Pons (tissue), 1 donor: Measurements from ENCODE around the gene PTGES.

Experiments
- DNase-seq: peaks from one replicate; pipeline ENCODE4 v3.0.0-alpha.2; 2016; ENCODE audit warnings: low spot score

Gene PTGES

GRCh38 chr9:129718647-129719046 is 34.2 kb downstream of the PTGES start:
- DNase-seq: no peak

GRCh38 chr9:129717991-129718390 is 34.9 kb downstream of the PTGES start:
- no peak for DNase-seq

DNA sequence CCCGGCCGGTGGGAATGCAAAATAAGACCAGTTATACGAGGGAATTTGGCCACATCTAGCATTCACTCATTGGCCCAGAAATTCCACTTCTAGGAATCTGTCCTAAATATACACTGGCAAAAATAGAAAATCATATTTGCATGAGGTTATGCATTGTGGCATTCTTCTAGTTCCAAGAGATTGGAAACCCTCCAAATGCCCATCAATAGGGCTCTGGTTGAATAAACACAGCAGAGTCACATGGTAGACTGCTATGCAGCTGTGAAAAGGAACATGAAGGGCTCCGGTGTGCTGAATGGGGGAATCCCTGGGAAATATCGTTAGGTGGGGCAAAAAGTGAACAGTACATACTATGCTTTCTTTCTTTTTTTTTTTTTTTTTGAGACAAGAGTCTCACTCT is 36.8 kb downstream of the PTGES start:
- no peak for DNase-seq

DNA sequence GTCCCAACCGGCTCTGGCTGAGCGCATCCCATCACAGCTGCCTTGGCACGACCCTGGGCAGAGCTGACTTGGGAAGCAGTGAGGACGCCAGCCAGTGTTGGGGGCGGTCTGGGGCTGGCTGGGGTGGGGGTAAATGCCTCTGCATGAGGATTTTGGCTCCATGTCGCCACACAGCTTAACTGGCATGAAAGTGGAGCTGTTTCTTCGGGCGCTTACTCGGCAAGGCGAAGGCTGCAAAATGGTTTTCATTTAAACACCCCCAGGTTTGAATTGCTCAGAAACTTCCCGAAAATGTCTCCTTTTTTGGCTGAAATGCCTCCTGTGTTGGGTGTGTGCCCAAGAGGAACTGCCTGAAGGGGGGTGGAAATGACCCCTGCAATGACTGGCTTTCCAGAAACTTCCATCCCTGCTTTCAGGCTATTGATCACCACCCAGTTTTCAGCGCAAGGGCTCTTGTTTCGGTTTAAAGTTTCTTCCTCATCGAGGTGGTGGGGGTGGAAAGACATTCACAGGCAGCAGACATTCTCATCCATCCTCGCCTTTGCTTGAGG is 38.3 kb downstream of the PTGES start:
- DNase-seq: peak; percentile 18

- no peak for DNase-seq
Measured at GRCh38 chr9:129713402-129713679, 39.5 kb downstream of the PTGES start.

- DNase-seq: no peak
Measured at GRCh38 chr9:129712634-129713401, 40.0 kb downstream of the PTGES start.

- DNase-seq: no peak
Measured at GRCh38 chr9:129710169-129710453, 42.7 kb downstream of the PTGES start.

DNA sequence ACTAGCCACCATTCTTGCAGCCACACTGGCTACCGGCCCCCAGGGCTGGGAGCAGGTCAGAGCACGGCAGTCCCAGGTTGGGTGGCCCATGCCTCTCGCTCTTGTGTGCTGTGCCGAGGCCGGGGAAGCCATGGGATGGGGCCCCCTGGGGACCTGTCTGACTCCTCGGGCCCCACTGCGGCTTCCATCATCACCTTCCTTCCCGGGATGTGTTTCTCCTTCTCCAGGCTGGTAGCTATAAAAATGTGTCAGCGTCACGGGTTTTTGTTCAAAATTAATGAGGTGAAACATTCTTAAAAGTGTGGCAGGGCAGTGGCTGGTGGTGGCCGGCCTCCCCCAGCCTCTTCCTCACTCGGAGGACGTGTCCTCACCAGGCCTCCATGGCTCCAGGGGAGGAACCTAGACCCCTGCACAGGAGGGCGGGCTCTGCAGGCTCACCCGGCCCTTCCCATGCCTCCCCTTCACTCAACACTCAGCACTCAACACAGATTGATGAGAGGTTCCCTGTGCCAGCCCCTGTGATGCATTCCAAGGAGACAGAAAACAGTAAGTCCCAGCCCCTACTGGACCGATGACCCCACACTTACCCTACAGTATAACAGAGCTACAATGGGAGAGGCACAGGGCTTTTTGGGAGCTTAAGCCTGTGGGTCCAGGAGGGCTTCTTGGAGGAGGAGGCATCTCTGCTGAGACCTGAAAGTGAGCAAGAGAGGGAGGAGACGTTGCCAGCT is 43.2 kb downstream of the PTGES start:
- no peak for DNase-seq

DNA sequence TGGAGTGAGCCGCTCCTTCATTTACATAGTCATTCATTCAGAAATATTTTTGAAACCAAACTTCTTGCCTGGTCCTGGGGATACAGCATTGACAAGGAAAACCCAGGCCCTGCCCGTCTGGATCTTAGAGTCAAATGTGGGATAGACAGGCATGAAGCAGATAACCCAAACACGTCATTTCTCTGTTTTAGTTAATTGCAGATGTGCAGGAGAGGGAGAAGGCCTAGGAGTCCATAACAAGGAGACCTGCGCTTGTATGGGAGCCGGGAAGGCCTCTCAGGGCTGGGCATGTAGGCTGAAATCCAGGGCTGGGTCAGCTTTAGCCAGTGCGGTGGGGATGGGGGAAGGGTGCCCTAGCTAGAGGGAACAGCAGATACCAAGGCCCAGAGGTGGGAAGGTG is 44.0 kb downstream of the PTGES start:
- no peak for DNase-seq

GRCh38 chr9:129704807-129705206 is 48.0 kb downstream of the PTGES start:
- no peak for DNase-seq

DNA sequence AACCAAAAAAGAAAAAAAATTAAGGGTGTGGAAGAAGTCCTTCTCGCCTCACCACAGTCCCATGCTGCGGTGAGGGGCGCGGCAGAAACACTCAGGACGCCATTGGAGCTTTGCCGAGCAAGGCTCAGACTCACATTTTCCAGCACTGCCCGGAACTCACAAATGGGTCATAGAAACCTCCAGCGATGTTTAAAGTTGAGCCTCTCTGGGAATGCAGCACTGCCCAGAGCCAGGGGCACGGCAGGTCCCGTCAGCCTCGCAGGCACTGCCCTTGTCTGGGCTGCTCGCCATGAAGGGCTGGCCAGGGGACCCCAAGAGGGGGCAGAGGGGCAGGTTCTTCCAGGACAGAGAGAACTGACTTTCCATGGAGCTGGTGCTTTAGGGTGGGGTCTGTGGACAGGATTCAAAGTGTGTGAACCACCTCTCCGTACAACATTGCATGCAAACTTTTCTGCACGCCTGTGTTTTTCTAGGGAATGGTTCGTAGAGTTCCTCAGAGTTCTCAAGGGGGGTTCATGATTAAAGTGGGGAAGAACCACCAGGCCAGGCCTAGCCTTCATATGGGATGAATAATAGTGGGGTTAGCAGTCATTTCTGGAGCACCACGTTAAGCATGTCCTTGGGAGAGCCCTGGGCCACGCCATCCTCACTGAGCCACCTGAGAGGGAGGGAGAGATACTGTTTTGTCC is 49.0 kb downstream of the PTGES start:
- no peak for DNase-seq

- no peak for DNase-seq
Measured at GRCh38 chr9:129702589-129703520, 50.0 kb downstream of the PTGES start.

DNA sequence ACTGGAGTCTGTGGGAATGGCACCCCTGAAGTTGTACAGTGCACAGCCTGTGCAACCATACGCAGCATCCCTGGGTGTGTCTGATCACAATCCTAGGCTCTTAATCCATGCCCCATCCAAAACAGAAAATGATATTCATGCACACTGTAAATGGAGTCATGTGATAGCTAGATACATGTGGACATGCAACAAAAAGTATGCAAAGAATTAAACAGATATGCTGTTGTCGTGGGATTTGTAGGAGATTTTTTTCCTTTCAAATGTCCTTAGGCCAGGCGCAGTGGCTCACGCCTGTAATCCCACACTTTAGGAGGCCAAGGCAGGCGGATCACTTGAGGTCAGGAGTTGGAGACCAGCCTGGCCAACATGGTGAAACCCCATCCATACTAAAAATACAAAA is 51.3 kb downstream of the PTGES start:
- DNase-seq: no peak

DNA sequence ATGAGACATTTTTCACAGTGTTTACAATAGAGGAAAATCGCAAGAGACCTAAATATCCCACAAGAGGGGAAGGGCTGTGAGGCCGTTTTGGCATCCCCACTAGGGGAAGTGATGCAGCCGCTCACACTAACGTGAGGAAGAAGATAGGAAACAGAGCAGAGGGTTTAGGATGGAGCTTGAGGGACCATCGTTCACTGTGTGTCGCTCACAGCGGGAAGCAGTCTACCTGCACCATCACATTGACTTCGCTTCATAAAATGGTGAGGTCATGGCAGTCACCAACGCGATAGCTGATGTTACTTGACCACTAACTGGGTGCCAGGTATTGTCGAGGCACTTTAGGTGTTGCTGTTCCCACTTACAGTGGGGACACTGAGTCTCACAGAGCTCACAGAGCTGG is 51.8 kb downstream of the PTGES start:
- no peak for DNase-seq

- no peak for DNase-seq
Measured at GRCh38 chr9:129698254-129698757, 54.5 kb downstream of the PTGES start.

- DNase-seq: no peak
Measured at GRCh38 chr9:129697656-129698253, 55.1 kb downstream of the PTGES start.

DNA sequence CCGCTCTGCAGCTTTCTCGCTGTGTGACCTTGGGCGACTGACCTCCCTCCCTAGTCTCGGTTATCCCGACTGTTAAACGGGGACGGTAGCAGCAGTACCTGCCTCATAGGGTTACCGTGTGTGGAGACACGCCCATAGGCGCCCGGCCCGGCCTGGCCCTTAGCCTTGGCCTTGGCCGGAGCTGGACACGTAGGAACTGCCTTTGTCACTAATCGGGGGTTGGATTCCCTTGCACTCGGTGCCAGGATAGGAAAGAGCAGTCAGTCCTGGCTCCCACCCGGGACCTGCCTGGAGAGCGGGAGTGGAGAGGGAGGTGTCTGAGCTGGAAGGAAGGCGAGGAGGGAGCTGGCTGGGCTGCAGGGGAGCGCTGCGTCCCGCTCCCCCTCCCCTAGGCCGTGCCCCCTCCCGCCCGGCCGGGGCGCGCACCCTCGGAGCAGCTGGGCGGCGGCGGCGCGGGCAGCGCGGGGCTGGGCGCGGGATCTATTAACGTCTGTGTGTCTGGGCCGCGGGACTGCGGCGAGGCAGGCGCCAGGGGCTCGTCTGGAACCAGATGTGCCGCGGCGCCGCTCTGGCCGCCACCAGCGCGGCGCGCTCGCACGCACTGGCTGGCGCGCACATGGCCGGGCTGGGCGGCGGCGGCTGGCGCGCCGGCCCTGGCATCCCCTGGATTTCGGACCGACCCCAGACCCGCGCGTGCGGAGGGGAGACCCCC is 55.7 kb downstream of the PTGES start:
- no peak for DNase-seq

DNA sequence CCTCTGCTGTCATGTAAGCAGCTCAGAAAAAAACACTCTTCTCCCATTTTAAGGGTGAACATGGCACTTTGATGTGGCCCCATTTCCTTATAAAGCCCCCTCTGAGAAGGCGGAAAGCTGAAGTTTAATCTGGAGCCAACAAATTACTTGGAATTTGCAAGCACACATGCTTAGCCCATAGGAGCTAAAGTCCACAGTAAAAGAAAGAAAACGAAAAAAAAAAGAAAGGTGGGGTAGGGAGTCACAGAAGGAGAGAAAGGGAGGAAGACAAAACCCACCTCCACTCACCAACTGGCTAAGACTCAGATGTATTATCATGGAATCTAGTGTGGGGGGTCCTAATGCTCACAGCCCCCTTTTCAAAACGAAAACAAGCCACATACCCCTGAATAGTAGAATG is 57.0 kb downstream of the PTGES start:
- DNase-seq: no peak

GRCh38 chr9:129694243-129694646 is 58.6 kb downstream of the PTGES start:
- DNase-seq: no peak

DNA sequence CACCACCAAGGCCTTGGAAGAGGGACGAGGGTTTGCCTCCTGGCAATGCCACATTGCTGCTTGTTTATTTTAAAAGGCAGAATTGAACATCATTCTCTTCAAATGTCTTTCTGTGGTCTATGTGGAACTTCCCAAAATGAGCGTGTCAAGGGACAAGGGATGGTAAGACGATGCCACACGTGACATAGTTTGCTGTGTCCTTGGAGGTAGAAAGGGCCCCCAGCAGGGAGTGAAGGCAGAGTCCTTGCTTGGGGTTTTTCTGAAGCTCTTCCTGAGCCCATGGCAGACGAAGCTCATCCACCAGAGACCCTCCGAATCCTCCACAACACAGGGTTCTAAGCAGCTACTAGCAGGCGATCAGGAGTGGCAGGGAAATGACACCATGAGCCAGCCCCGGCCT is 59.1 kb downstream of the PTGES start:
- no peak for DNase-seq

DNA sequence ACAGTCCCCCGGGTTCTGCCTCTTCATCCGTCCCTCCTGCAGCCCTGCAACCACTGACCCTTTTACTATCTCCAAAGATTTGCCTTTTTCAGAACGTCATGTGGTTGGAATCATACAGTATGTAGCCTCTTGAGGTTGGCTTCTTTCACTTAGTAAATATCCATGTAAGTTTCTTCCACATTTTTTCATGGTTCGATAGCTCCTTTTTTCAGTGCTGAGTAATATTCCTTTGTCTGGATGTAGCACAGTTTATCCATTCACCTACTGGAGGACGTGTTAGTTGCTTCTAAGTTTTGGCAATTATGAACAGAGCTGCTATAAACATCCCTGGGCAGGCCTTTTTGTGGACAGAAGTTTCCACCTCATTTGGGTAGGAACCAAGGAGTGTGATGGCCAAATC is 60.3 kb downstream of the PTGES start:
- DNase-seq: no peak
